Muscle layer of duodenum (tissue), 2 donors: ENCODE measurements around the gene GMDS.

Source experiments
- H3K27ac ChIP-seq: one replicate; pipeline ENCODE4 v1.7.0; 2013; ENCODE audit warnings: mild to moderate bottlenecking, low read length
- H3K27me3 ChIP-seq: one replicate; pipeline ENCODE4 v1.7.0; 2013; ENCODE audit warnings: low read depth, mild to moderate bottlenecking, control low read depth, low read length
- H3K36me3 ChIP-seq, 2 donors: one replicate each; pipeline ENCODE4 v1.7.0; 2013; ENCODE audit warnings: low read length in 2 of 2, control low read depth in 1 of 2, mild to moderate bottlenecking in 1 of 2; ENCODE audit not compliant: insufficient read depth in 2 of 2, control insufficient read depth in 1 of 2
- H3K4me1 ChIP-seq, 2 donors: one replicate each; pipeline ENCODE4 v1.7.0; 2013; ENCODE audit warnings: low read length in 2 of 2, mild to moderate bottlenecking in 2 of 2, control low read depth in 1 of 2, moderate library complexity in 1 of 2; ENCODE audit not compliant: insufficient read depth in 2 of 2, control insufficient read depth in 1 of 2
- H3K4me3 ChIP-seq, 2 donors: one replicate each; pipeline ENCODE4 v1.7.0; 2013; ENCODE audit warnings: low read length in 2 of 2, low read depth in 1 of 2, mild to moderate bottlenecking in 1 of 2
- H3K9me3 ChIP-seq, 2 donors: one replicate each; pipeline ENCODE4 v1.7.0; 2013; ENCODE audit warnings: low read length in 2 of 2, control low read depth in 1 of 2, mild to moderate bottlenecking in 1 of 2; ENCODE audit not compliant: control insufficient read depth in 1 of 2
- donor health status: healthy.

Gene GMDS

GRCh38 chr6:1738558-1739081 is 506.8 kb downstream of the GMDS start:
- no peaks in the 10 kb centered on the region for H3K27me3 ChIP-seq
- no peaks in the 10 kb centered on the region for H3K36me3 ChIP-seq
- no peak overlapping the region for H3K27ac ChIP-seq
- H3K4me3 ChIP-seq = no peak overlapping the region
- H3K4me1 ChIP-seq = no peaks in the 10 kb centered on the region
- H3K9me3 ChIP-seq = no peaks in the 10 kb centered on the region

GRCh38 chr6:1737463-1738311 is 507.7 kb downstream of the GMDS start:
- Histone ChIP-seq H3K27ac (no peak overlapping the region), H3K27me3 (no peaks in the 10 kb centered on the region), H3K4me1 (no peaks in the 10 kb centered on the region), H3K36me3 (no peaks in the 10 kb centered on the region), H3K4me3 (no peak overlapping the region), H3K9me3 (no peaks in the 10 kb centered on the region)

GRCh38 chr6:1736346-1737105 is 508.9 kb downstream of the GMDS start:
- H3K4me1 ChIP-seq = no peaks in the 10 kb centered on the region
- no peaks in the 10 kb centered on the region for H3K27me3 ChIP-seq
- no peaks in the 10 kb centered on the region for H3K36me3 ChIP-seq
- no peaks in the 10 kb centered on the region for H3K9me3 ChIP-seq
- no peak overlapping the region for H3K4me3 ChIP-seq
- no peak overlapping the region for H3K27ac ChIP-seq

- no peaks in the 10 kb centered on the region for H3K27me3 ChIP-seq
- H3K27ac ChIP-seq = no peak overlapping the region
- no peaks in the 10 kb centered on the region for H3K36me3 ChIP-seq
Observed at GRCh38 chr6:1735239-1735803, 510.1 kb downstream of the GMDS start.

GRCh38 chr6:1730882-1731281 is 514.5 kb downstream of the GMDS start:
- Histone ChIP-seq H3K4me3 (no peak overlapping the region), H3K27ac (no peak overlapping the region), H3K27me3 (no peaks in the 10 kb centered on the region), H3K36me3 (no peaks in the 10 kb centered on the region), H3K4me1 (no peaks in the 10 kb centered on the region), H3K9me3 (peaks cover 5% of the 10 kb centered on the region in 2 donors)

More at GRCh38 chr6:1735239-1735803, 510.1 kb downstream of the GMDS start:
- Histone ChIP-seq H3K9me3 (peaks cover 2 to 5% of the 10 kb centered on the region in 2 donors), H3K4me3 (no peak overlapping the region), H3K4me1 (no peaks in the 10 kb centered on the region)

- no peak overlapping the region for H3K27ac ChIP-seq
- H3K9me3 ChIP-seq = peaks cover 5% of the 10 kb centered on the region in 2 donors
- H3K4me1 ChIP-seq = no peaks in the 10 kb centered on the region
- H3K36me3 ChIP-seq = no peaks in the 10 kb centered on the region
- no peaks in the 10 kb centered on the region for H3K27me3 ChIP-seq
- no peak overlapping the region for H3K4me3 ChIP-seq
Observed at GRCh38 chr6:1729750-1730140, 515.7 kb downstream of the GMDS start.

GRCh38 chr6:1729133-1729749 is 516.2 kb downstream of the GMDS start:
- Histone ChIP-seq H3K4me3 (no peak overlapping the region), H3K36me3 (no peaks in the 10 kb centered on the region), H3K4me1 (no peaks in the 10 kb centered on the region), H3K27ac (no peak overlapping the region), H3K9me3 (peaks cover 5% of the 10 kb centered on the region in 2 donors), H3K27me3 (no peaks in the 10 kb centered on the region)

GRCh38 chr6:1726341-1726768 is 519.0 kb downstream of the GMDS start:
- H3K27ac ChIP-seq = no peak overlapping the region
- H3K4me3 ChIP-seq = no peak overlapping the region
- H3K27me3 ChIP-seq = no peaks in the 10 kb centered on the region
- peaks cover 5% of the 10 kb centered on the region in 2 donors for H3K9me3 ChIP-seq
- H3K36me3 ChIP-seq = no peaks in the 10 kb centered on the region
- no peaks in the 10 kb centered on the region for H3K4me1 ChIP-seq

- H3K4me1 ChIP-seq = no peaks in the 10 kb centered on the region
- H3K4me3 ChIP-seq = no peak overlapping the region
- no peaks in the 10 kb centered on the region for H3K9me3 ChIP-seq
- no peaks in the 10 kb centered on the region for H3K27me3 ChIP-seq
- no peaks in the 10 kb centered on the region for H3K36me3 ChIP-seq
- H3K27ac ChIP-seq = peak overlapping the region; percentile 80
Observed at GRCh38 chr6:1724616-1725015, 520.8 kb downstream of the GMDS start.

GRCh38 chr6:1724124-1724523 is 521.3 kb downstream of the GMDS start:
- Histone ChIP-seq H3K4me1 (no peaks in the 10 kb centered on the region), H3K4me3 (no peak overlapping the region), H3K27me3 (no peaks in the 10 kb centered on the region), H3K9me3 (no peaks in the 10 kb centered on the region), H3K36me3 (no peaks in the 10 kb centered on the region), H3K27ac (peak overlapping the region; percentile 32)

- Histone ChIP-seq H3K4me3 (no peak overlapping the region), H3K36me3 (no peaks in the 10 kb centered on the region), H3K4me1 (no peaks in the 10 kb centered on the region), H3K27me3 (no peaks in the 10 kb centered on the region), H3K9me3 (no peaks in the 10 kb centered on the region), H3K27ac (no peak overlapping the region)
Observed at GRCh38 chr6:1722801-1723200, 522.6 kb downstream of the GMDS start.
